GM12878 (cell line): Measurements from ENCODE around the gene TUT4. TPM values are rescaled to one million over a fixed set of nuclear protein-coding genes. Genes with fewer than 3 reads are reported as not detected.

Source experiments
- ATAC-seq: fragments of 200-7000 bp; cut with Tn5 transposase; 3 replicates; pipeline ENCODE4 v1.9.1; 2020; ENCODE audit warnings: mild to moderate bottlenecking, moderate library complexity
- BruUV-seq: library from RNA; stranded (reverse); fragments of 400-500 nt; replicated peaks from 2 replicates; lab custom pipeline; 2021; lab: Mats Ljungman, UMichigan
- CTCF ChIA-PET: fragments of 300-600 bp; sonication (Branson Sonifier 250); formaldehyde crosslinking; extraction: SDS; loops from one replicate; lab custom pipeline; 2021; ENCODE audit warnings: inconsistent platforms; lab: Yijun Ruan, JAX
- POLR2A ChIA-PET: fragments of 350-600 bp; formaldehyde crosslinking; extraction: SDS; loops from one replicate; lab custom pipeline; 2021; ENCODE audit warnings: inconsistent platforms; lab: Charles Lee
- RAD21 ChIA-PET: fragments of 300-600 bp; sonication (Branson Sonifier 250); formaldehyde crosslinking; loops from one replicate; lab custom pipeline; 2023; ENCODE audit warnings: antibody characterized with exemption; ENCODE audit not compliant: unreplicated experiment; lab: Charles Lee
- SMC1A ChIA-PET: fragments of 300-600 bp; sonication (Branson Sonifier 250); formaldehyde crosslinking; loops from one replicate; lab custom pipeline; 2023; ENCODE audit not compliant: unreplicated experiment, uncharacterized antibody; lab: Charles Lee
- DNase-seq: peaks from one replicate; pipeline ENCODE4 v3.0.0-alpha.2; 2011; ENCODE audit warnings: low read depth, low spot score
- FAIRE-seq: peaks from 3 replicates; lab custom pipeline; 2011; peaks lifted over from hg19 to GRCh38; lab: Jason Lieb, UNC
- H2AFZ ChIP-seq: 2 replicates; pipeline ENCODE4 v1.6.0; 2011; ENCODE audit warnings: low read depth, low read length, control low read depth; ENCODE audit not compliant: control insufficient read depth
- H3K27ac ChIP-seq: 2 replicates; pipeline ENCODE4 v1.5.1; 2011; ENCODE audit warnings: control low read depth; ENCODE audit not compliant: control insufficient read depth, insufficient read depth
- H3K27me3 ChIP-seq, 2 experiments: replicated peaks in 1 of 2; 2 replicates each; pipeline versions ENCODE4 v1.6.0 to v1.6.1; 2011; ENCODE audit warnings: low read length in 1 of 2; ENCODE audit not compliant: control insufficient read depth in 2 of 2, insufficient read depth in 2 of 2
- H3K36me3 ChIP-seq, 2 experiments: 2 replicates each; pipeline ENCODE4 v1.5.1; 2011; ENCODE audit warnings: low read length in 1 of 2; ENCODE audit not compliant: control insufficient read depth in 2 of 2, insufficient read depth in 2 of 2
- H3K4me1 ChIP-seq: 2 replicates; pipeline ENCODE4 v1.6.1; 2011; ENCODE audit warnings: mild to moderate bottlenecking, low read length, moderate library complexity, mixed read lengths; ENCODE audit not compliant: control insufficient read depth, insufficient read depth
- H3K4me2 ChIP-seq: 2 replicates; pipeline ENCODE4 v1.6.0; 2011; ENCODE audit warnings: control low read depth; ENCODE audit not compliant: control insufficient read depth, insufficient read depth
- H3K4me3 ChIP-seq: fragments of 200-600 bp; sonication (generic); 2 replicates; pipeline ENCODE4 v1.5.1; 2016
- H3K79me2 ChIP-seq: 2 replicates; pipeline ENCODE4 v1.6.0; 2011; ENCODE audit warnings: low read length; ENCODE audit not compliant: control insufficient read depth, insufficient read depth
- H3K9ac ChIP-seq: 2 replicates; pipeline ENCODE4 v1.8.0; 2011; ENCODE audit warnings: low read length, control low read depth, mixed read lengths; ENCODE audit not compliant: control insufficient read depth, insufficient read depth
- H3K9me3 ChIP-seq: replicated peaks from 3 replicates; pipeline ENCODE4 v1.5.1; 2011; ENCODE audit warnings: mild to moderate bottlenecking, low read length; ENCODE audit not compliant: control insufficient read depth, insufficient read depth
- H4K20me1 ChIP-seq: 2 replicates; pipeline ENCODE4 v1.6.0; 2011; ENCODE audit not compliant: control insufficient read depth, insufficient read depth
- ATF3 ChIP-seq: IDR thresholded peaks from 2 replicates; pipeline ENCODE4 v1.6.1; 2011; ENCODE audit warnings: low read depth, mild to moderate bottlenecking, low read length, moderate library complexity, borderline replicate concordance; ENCODE audit errors: extremely low read depth
- IKZF2 ChIP-seq, 2 experiments: fragments of 450-650 bp; IDR thresholded peaks; 2 replicates each; pipeline ENCODE4 v1.6.1; 2017; ENCODE audit warnings: mild to moderate bottlenecking in 2 of 2, moderate library complexity in 2 of 2
- IRF4 ChIP-seq: IDR thresholded peaks from 2 replicates; pipeline ENCODE4 v1.6.1; 2011; ENCODE audit warnings: low read depth, low read length
- SKIL ChIP-seq: fragments of 450-650 bp; IDR thresholded peaks from 2 replicates; pipeline ENCODE4 v1.6.1; 2017; ENCODE audit warnings: mild to moderate bottlenecking, low read depth, inconsistent platforms; ENCODE audit not compliant: poor library complexity, severe bottlenecking
- SREBF1 ChIP-seq: IDR thresholded peaks from 2 replicates; pipeline ENCODE4 v1.6.1; 2012; ENCODE audit warnings: mild to moderate bottlenecking, low read length
- YY1 ChIP-seq: IDR thresholded peaks from 2 replicates; pipeline ENCODE4 v1.6.1; 2011; ENCODE audit warnings: low read depth, mild to moderate bottlenecking, low read length
- WGBS: methylation state at CpG from one replicate; pipeline ENCODE4 v1.1.6; 2016; ENCODE audit warnings: low lambda C conversion rate; ENCODE audit not compliant: insufficient replicate concordance, insufficient coverage; ENCODE audit errors: missing lambda C conversion rate; 5-methylcytosine and 5-hydroxymethylcytosine counted together
- in situ Hi-C: fragments of 300-500 bp; cut with MboI; formaldehyde crosslinking; loops from 9 replicates; pipeline ENCODE4 v1.14.3; 2018; ENCODE audit warnings: mixed read lengths
- intact Hi-C: fragments of 100-400 bp; cut with micrococcal nuclease; formaldehyde crosslinking; loops from one replicate; pipeline ENCODE4 v1.14.2; 2022; ENCODE audit not compliant: unreplicated experiment
- polyA plus RNA-seq, 11 experiments: library from polyadenylated mRNA; depleted of rRNA in 4 of 11; unstranded in 6 of 11; stranded (reverse) in 5 of 11; fragments of >200 nt; fragmentation: Nextera tagmentation in 4 of 11; fragmentation: Illumina TruSeq in 1 of 11; extraction: Ambion mirVana in 4 of 11; extraction: Trizol in 1 of 11; gene quantifications; 1 replicate in 1 of 11; 2 replicates in 10 of 11; pipeline versions ENCODE4 v1.2.1 to v1.2.3, GENCODE V29; 2011 to 2016; ENCODE audit warnings: inconsistent platforms in 2 of 11, missing spikeins in 2 of 11, low read depth in 1 of 11
- total RNA-seq, 4 experiments: library from RNA; depleted of rRNA in 3 of 4; stranded (reverse); fragments of >200 nt in 3 of 4; fragmentation: Illumina TruSeq in 1 of 4; extraction: Trizol in 1 of 4; gene quantifications; 2 replicates each; pipeline versions ENCODE4 v1.2.1 to v1.2.3, GENCODE V29; 2013 to 2021

Gene TUT4
- total and polyA plus RNA-seq, 10 of the 15 experiments (the other 5 are each of a cell fraction or from before 2014, with no cell fraction given), result 9.4 to 40.7 (median 27.6) TPM

- ChIA-PET POLR2A (no interaction called here), SMC1A (no interaction called here), CTCF (no interaction called here), RAD21 (no interaction called here)
- in situ Hi-C loops, result no loop called here
- Histone ChIP-seq H3K79me2 (no peaks in the 10 kb centered on the region), H3K27ac (no peak overlapping the region), H3K9ac (no peak overlapping the region), H3K27me3 (no peaks in the 10 kb centered on the region), H3K4me1 (peaks cover 6% of the 10 kb centered on the region), H2AFZ (no peak overlapping the region), H4K20me1 (no peaks in the 10 kb centered on the region), H3K36me3 (peaks cover 0 to 4% of the 10 kb centered on the region in 2 experiments; a peak in 1 of 4 replicates), H3K4me2 (no peak overlapping the region), H3K9me3 (no peaks in the 10 kb centered on the region), H3K4me3 (no peak overlapping the region)
- no peak for TF ChIP-seq ATF3
- TF ChIP-seq SREBF1, result no peak
- no peak for TF ChIP-seq IKZF2 (IDR thresholded peaks at IDR 0.05)
- TF ChIP-seq IRF4, result no peak
- no peak for TF ChIP-seq YY1
- TF ChIP-seq SKIL, result no peak
- WGBS, result 97% methylated on average over 2 of the region's 2 CpGs
- no peak for ATAC-seq
- intact Hi-C loops, result no loop called here
- no TSS peak for BruUV-seq
- DNase-seq, result no peak
- no peak for FAIRE-seq
Observed at GRCh38 chr1:52518962-52519361, 33.9 kb downstream of the TUT4 start.
